ENCODE measurements around the gene CDR2. TPM values are rescaled to one million over a fixed set of nuclear protein-coding genes. Genes with fewer than 3 reads are reported as not detected.

The CDR2 gene
- polyA plus RNA-seq, 1 donor (not counting 4 experiments of a cell fraction or from before 2014, with no cell fraction given): 37.1 TPM

GRCh38 chr16:22383827-22384226, 9.4 kb upstream of the CDR2 start:
- dilution Hi-C loops (cut with MboI; ENCODE audit: extremely low pct_ligation_motif_present, low sequenced_read_pairs): no loop called here

DNA sequence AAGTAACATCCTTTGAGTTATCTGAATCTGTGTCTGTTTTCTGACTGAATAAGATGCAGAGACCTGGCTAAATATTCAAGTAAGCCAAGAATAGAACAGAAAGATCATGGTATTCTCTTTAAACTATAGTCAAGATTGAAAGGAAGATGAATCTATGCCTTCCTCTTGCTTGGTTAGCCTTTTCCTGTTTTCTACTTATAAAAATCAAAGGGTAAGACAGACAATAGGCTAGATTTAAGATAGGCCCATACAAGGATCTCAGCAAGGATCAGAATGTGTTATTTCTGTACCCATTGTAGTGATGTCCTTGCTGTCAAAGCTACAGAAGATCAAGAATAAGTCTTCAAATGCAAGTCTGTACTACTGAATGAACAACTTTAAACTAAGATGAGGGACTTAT, 7.0 kb upstream of the CDR2 start:
- Histone ChIP-seq H3K9ac (ENCODE audit: control insufficient read depth, extremely low read depth, insufficient read depth, low read length) (no peak overlapping the region), H3K4me3 (ENCODE audit: control insufficient read depth in 2 of 3, extremely low read depth in 1 of 3, insufficient read depth in 2 of 3, low read depth in 1 of 3, low read length in 3 of 3) (no peak overlapping the region), H4K20me1 (ENCODE audit: control insufficient read depth, extremely low read depth, insufficient read depth, low read length) (no peaks in the 10 kb centered on the region), H3K27me3 (ENCODE audit: control insufficient read depth, extremely low read depth, insufficient read depth, low read length) (no peaks in the 10 kb centered on the region), H3K9me3 (ENCODE audit: control insufficient read depth, low read depth, low read length) (no peaks in the 10 kb centered on the region), H3K4me2 (ENCODE audit: control insufficient read depth, extremely low read depth, insufficient read depth, low read depth, low read length) (no peak overlapping the region), H3K9me1 (ENCODE audit: control insufficient read depth, extremely low read depth, insufficient read depth, low read length) (no peaks in the 10 kb centered on the region), H3K79me2 (ENCODE audit: control insufficient read depth, insufficient read depth, low read length) (no peaks in the 10 kb centered on the region), H3K27ac (ENCODE audit: control insufficient read depth, insufficient read depth, low read length) (no peak overlapping the region), H3K4me1 (ENCODE audit: control insufficient read depth, extremely low read depth, insufficient read depth, low read length) (no peaks in the 10 kb centered on the region), H2AFZ (ENCODE audit: control insufficient read depth, low read length) (no peak overlapping the region), H3K36me3 (ENCODE audit: control insufficient read depth in 2 of 2, extremely low read depth in 1 of 2, insufficient read depth in 2 of 2, low read length in 2 of 2) (no peaks in the 10 kb centered on the region)
- TF ChIP-seq CTCF (optimal IDR thresholded peaks at IDR 0.05 in 1 of 3, IDR thresholded peaks at IDR 0.05 in 1 of 3, conservative IDR thresholded peaks at IDR 0.05 in 1 of 3; ENCODE audit: extremely low read depth in 1 of 3, insufficient read depth in 2 of 3, low read length in 3 of 3) (no peak), EZH2 (IDR thresholded peaks at IDR 0.05; ENCODE audit: low read length) (no peak)
- FAIRE-seq (no peak), DNase-seq (ENCODE audit: low read depth, low spot score) (no peak)
- dilution Hi-C loops (cut with MboI; ENCODE audit: extremely low pct_ligation_motif_present, low sequenced_read_pairs): no loop called here

More at GRCh38 chr16:22383827-22384226, 9.4 kb upstream of the CDR2 start:
- H3K4me1 ChIP-seq (ENCODE audit: control insufficient read depth, extremely low read depth, insufficient read depth, low read length): no peaks in the 10 kb centered on the region
- H3K9me1 ChIP-seq (ENCODE audit: control insufficient read depth, extremely low read depth, insufficient read depth, low read length): no peaks in the 10 kb centered on the region
- H3K79me2 ChIP-seq (ENCODE audit: control insufficient read depth, insufficient read depth, low read length): no peaks in the 10 kb centered on the region
- no peaks in the 10 kb centered on the region for H3K9me3 ChIP-seq (ENCODE audit: control insufficient read depth, low read depth, low read length)
- no peak overlapping the region for H2AFZ ChIP-seq (ENCODE audit: control insufficient read depth, low read length)
- H3K4me2 ChIP-seq (ENCODE audit: control insufficient read depth, extremely low read depth, insufficient read depth, low read depth, low read length): no peak overlapping the region
- TF ChIP-seq EZH2 (IDR thresholded peaks at IDR 0.05; ENCODE audit: low read length) (no peak), CTCF (optimal IDR thresholded peaks at IDR 0.05 in 1 of 3, IDR thresholded peaks at IDR 0.05 in 1 of 3, conservative IDR thresholded peaks at IDR 0.05 in 1 of 3; ENCODE audit: extremely low read depth in 1 of 3, insufficient read depth in 2 of 3, low read length in 3 of 3) (no peak)
- no peak overlapping the region for H3K4me3 ChIP-seq (ENCODE audit: control insufficient read depth in 2 of 3, extremely low read depth in 1 of 3, insufficient read depth in 2 of 3, low read depth in 1 of 3, low read length in 3 of 3)
- H3K27me3 ChIP-seq (ENCODE audit: control insufficient read depth, extremely low read depth, insufficient read depth, low read length): no peaks in the 10 kb centered on the region
- no peak for FAIRE-seq
- DNase-seq (ENCODE audit: low read depth, low spot score): no peak
- H3K36me3 ChIP-seq (ENCODE audit: control insufficient read depth in 2 of 2, extremely low read depth in 1 of 2, insufficient read depth in 2 of 2, low read length in 2 of 2): no peaks in the 10 kb centered on the region
- no peaks in the 10 kb centered on the region for H4K20me1 ChIP-seq (ENCODE audit: control insufficient read depth, extremely low read depth, insufficient read depth, low read length)
- H3K27ac ChIP-seq (ENCODE audit: control insufficient read depth, insufficient read depth, low read length): no peak overlapping the region
- no peak overlapping the region for H3K9ac ChIP-seq (ENCODE audit: control insufficient read depth, extremely low read depth, insufficient read depth, low read length)

All from keratinocyte (primary cell).